ENCODE measurements around the gene MVK.

The MVK gene

GRCh38 chr12:109591041-109591440 lies 17.4 kb downstream of the MVK start:
- DNase-seq (ENCODE audit: low read depth), result no peak
- no peak for TF ChIP-seq CTCF (IDR thresholded peaks at IDR 0.05; ENCODE audit: low read depth, low read length, missing control alignments)
- no peak overlapping the region for H3K4me3 ChIP-seq (ENCODE audit: low read depth, low read length)

GRCh38 chr12:109592195-109592904 lies 18.8 kb downstream of the MVK start:
- no peak for DNase-seq (ENCODE audit: low read depth)
- H3K4me3 ChIP-seq (ENCODE audit: low read depth, low read length), result no peak overlapping the region
- no peak for TF ChIP-seq CTCF (IDR thresholded peaks at IDR 0.05; ENCODE audit: low read depth, low read length, missing control alignments)

- TF ChIP-seq CTCF (IDR thresholded peaks at IDR 0.05; ENCODE audit: low read depth, low read length, missing control alignments), result no peak
- DNase-seq (ENCODE audit: low read depth), result no peak
- H3K4me3 ChIP-seq (ENCODE audit: low read depth, low read length), result no peak overlapping the region
These were observed 19.3 kb downstream of the MVK start for GRCh38 chr12:109592905-109593272.

GRCh38 chr12:109594556-109595317 lies 21.1 kb downstream of the MVK start:
- no peak for TF ChIP-seq CTCF (IDR thresholded peaks at IDR 0.05; ENCODE audit: low read depth, low read length, missing control alignments)
- no peak for DNase-seq (ENCODE audit: low read depth)
- H3K4me3 ChIP-seq (ENCODE audit: low read depth, low read length), result no peak overlapping the region

- DNase-seq (ENCODE audit: low read depth), result no peak
- TF ChIP-seq CTCF (IDR thresholded peaks at IDR 0.05; ENCODE audit: low read depth, low read length, missing control alignments), result no peak
- no peak overlapping the region for H3K4me3 ChIP-seq (ENCODE audit: low read depth, low read length)
These were observed 21.8 kb downstream of the MVK start for GRCh38 chr12:109595321-109595902.

- H3K4me3 ChIP-seq (ENCODE audit: low read depth, low read length), result no peak overlapping the region
- no peak for DNase-seq (ENCODE audit: low read depth)
- TF ChIP-seq CTCF (IDR thresholded peaks at IDR 0.05; ENCODE audit: low read depth, low read length, missing control alignments), result no peak
These were observed 23.0 kb downstream of the MVK start for GRCh38 chr12:109596418-109597244.
